ENCODE measurements around the gene PHLDB3. TPM values are rescaled to one million over a fixed set of nuclear protein-coding genes. Genes with fewer than 3 reads are reported as not detected.

PHLDB3 gene
- polyA plus RNA-seq, 1 of the 3 experiments (the other 2 are of a cell fraction) = 15.6 TPM

DNA sequence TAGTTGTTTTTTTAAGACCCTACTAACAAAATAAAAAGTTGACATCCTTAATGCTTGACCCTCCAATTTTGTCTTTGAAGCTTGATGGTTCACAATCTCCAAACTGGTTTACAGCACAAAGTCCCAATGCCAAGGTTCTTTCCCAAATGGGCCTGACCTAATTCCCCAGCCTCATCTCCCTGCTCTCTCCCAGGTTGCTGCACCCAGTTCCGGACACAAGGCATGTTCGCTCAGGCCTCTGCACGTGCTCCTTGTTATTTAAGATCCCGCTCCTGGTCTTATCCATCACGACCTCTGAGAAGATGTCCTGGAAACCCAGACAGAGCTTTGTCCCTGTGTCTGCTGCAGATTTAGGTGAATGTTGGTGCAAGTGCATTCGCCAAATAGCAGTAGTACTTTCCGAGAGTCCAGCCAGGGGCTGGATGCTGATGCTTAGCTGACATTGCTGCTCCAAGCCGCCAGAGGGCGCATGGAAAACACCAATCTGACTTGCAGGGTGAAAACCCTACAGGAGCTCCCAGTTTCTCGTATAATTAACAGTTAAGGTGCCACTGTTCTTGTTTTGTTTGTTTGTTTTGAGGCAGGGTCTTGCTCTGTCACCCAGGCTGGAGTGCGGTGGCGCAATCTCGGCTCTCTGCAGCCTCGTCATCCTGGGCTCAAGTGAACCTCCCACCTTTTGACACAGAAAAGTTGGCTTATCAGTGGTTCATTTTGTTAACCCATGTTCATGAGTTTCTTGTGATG is 57.6 kb downstream of the PHLDB3 start:
- Histone ChIP-seq H3K4me3 (ENCODE audit: low read depth in 2 of 2, low read length in 1 of 2) (peak overlapping the region in 1 of 2 experiments; percentile 24; a peak in 1 of 4 replicates), H3K9me3 (no peaks in the 10 kb centered on the region), H3K4me2 (no peak overlapping the region), H4K20me1 (ENCODE audit: insufficient read depth) (no peaks in the 10 kb centered on the region), H3K27me3 (ENCODE audit: insufficient read depth) (peaks cover 12% of the 10 kb centered on the region; the same call in 1 of the 2 replicates), H3K79me2 (ENCODE audit: insufficient read depth) (no peaks in the 10 kb centered on the region), H3F3A (replicated peaks; ENCODE audit: insufficient read depth) (no peaks in the 10 kb centered on the region), H3K9me2 (no peaks in the 10 kb centered on the region), H3K36me3 (replicated peaks in 1 of 2; ENCODE audit: control insufficient read depth in 1 of 2, insufficient read depth in 2 of 2, low read length in 1 of 2) (no peaks in the 10 kb centered on the region), H3K9ac (no peak overlapping the region), H3K4me1 (ENCODE audit: control insufficient read depth in 1 of 2, insufficient read depth in 2 of 2, low read depth in 1 of 2, low read length in 1 of 2) (no peaks in the 10 kb centered on the region), H3K27ac (ENCODE audit: low read depth in 2 of 2, low read length in 1 of 2) (no peak overlapping the region), H2AFZ (ENCODE audit: low read depth) (no peak overlapping the region)
- ChIA-PET POLR2A (no interaction called here), CTCF (interaction anchor here (0.5 to 19.6 kb wide), 40 partner anchors 8 to 206 kb away, joined by 3 to 632 read pairs (median 6); partner anchors contain the start of genes ETHE1, LYPD3, PHLDB3 and ZNF575)
- whole genome bisulfite sequencing (ENCODE audit: low lambda C conversion rate) = 23% methylated on average over 14 of the region's 14 CpGs
- TF ChIP-seq, protein P1, sequence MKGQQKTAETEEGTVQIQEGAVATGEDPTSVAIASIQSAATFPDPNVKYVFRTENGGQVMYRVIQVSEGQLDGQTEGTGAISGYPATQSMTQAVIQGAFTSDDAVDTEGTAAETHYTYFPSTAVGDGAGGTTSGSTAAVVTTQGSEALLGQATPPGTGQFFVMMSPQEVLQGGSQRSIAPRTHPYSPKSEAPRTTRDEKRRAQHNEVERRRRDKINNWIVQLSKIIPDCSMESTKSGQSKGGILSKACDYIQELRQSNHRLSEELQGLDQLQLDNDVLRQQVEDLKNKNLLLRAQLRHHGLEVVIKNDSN (IDR thresholded peaks at IDR 0.05; ENCODE audit: borderline replicate concordance, low read depth) = no peak
- TF ChIP-seq RAD21 (IDR thresholded peaks at IDR 0.05; ENCODE audit: low read length) = peak; percentile 94
- TF ChIP-seq SMC3 (IDR thresholded peaks at IDR 0.05; ENCODE audit: low read depth, low read length) = peak; percentile 98
- no peak for TF ChIP-seq REST (IDR thresholded peaks at IDR 0.05; ENCODE audit: low read depth, low read length)
- peak; percentile 93 for TF ChIP-seq CTCF (IDR thresholded peaks at IDR 0.05)
- TF ChIP-seq SIN3A (IDR thresholded peaks at IDR 0.05; ENCODE audit: borderline replicate concordance, low read depth, low read length) = no peak
- TF ChIP-seq TAF1 (IDR thresholded peaks at IDR 0.05; ENCODE audit: borderline replicate concordance, low read depth, low read length) = no peak
- DNase-seq = peak; percentile 82

DNA sequence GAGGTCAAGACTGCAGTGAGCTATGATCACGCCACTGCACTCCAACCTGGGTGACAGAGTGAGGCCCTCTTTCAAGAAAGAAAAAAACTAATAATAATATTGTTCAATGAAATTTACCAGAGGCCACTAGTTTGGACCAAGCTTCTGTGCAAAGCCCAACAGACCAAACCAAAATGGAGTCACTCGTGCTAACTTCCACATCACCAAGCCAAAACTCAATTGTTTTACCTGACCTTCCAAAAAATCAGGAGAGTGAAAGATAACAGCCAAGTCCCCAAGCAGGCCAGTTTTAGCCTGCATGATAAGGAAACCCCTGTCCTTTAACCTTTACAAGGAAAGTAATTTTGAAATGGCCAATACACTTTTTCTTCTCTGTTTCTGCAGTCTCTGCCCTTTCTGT is 59.1 kb downstream of the PHLDB3 start:
- no peak overlapping the region for H2AFZ ChIP-seq (ENCODE audit: low read depth)
- TF ChIP-seq JUND (IDR thresholded peaks at IDR 0.05) (no peak), SMC3 (IDR thresholded peaks at IDR 0.05; ENCODE audit: low read depth, low read length) (no peak), FOXM1 (IDR thresholded peaks at IDR 0.05; ENCODE audit: low read depth) (no peak), FOSL2 (IDR thresholded peaks at IDR 0.05; ENCODE audit: borderline replicate concordance, low read depth) (no peak), NFIC (IDR thresholded peaks at IDR 0.05; ENCODE audit: borderline replicate concordance) (no peak), RCOR1 (IDR thresholded peaks at IDR 0.05; ENCODE audit: low read length) (no peak), NRF1 (IDR thresholded peaks at IDR 0.05; ENCODE audit: low read depth, low read length) (no peak), ZBTB33 (IDR thresholded peaks at IDR 0.05; ENCODE audit: borderline replicate concordance, low read depth) (no peak), SIN3A (IDR thresholded peaks at IDR 0.05; ENCODE audit: borderline replicate concordance, low read depth, low read length) (no peak), TEAD4 (IDR thresholded peaks at IDR 0.05; ENCODE audit: borderline replicate concordance, insufficient read depth) (no peak), FOXJ3 (CRISPR knock-in tag; IDR thresholded peaks at IDR 0.05) (no peak), TAF1 (IDR thresholded peaks at IDR 0.05; ENCODE audit: borderline replicate concordance, low read depth, low read length) (no peak)
- TF ChIP-seq, protein P1 (IDR thresholded peaks at IDR 0.05; ENCODE audit: borderline replicate concordance, low read depth) = no peak

More for the DNA sequence above, 59.1 kb downstream of the PHLDB3 start:
- H3K4me3 ChIP-seq (ENCODE audit: low read depth in 2 of 2, low read length in 1 of 2) = no peak overlapping the region
- H3K4me1 ChIP-seq (ENCODE audit: control insufficient read depth in 1 of 2, insufficient read depth in 2 of 2, low read depth in 1 of 2, low read length in 1 of 2) = no peaks in the 10 kb centered on the region
- H3K36me3 ChIP-seq (replicated peaks in 1 of 2; ENCODE audit: control insufficient read depth in 1 of 2, insufficient read depth in 2 of 2, low read length in 1 of 2) = no peaks in the 10 kb centered on the region
- H3K27me3 ChIP-seq (ENCODE audit: insufficient read depth) = peaks cover 12% of the 10 kb centered on the region; the same call in 1 of the 2 replicates
- H3K27ac ChIP-seq (ENCODE audit: low read depth in 2 of 2, low read length in 1 of 2) = no peak overlapping the region
- no peaks in the 10 kb centered on the region for H3K79me2 ChIP-seq (ENCODE audit: insufficient read depth)
- no peaks in the 10 kb centered on the region for H4K20me1 ChIP-seq (ENCODE audit: insufficient read depth)
- H3K9me3 ChIP-seq = no peaks in the 10 kb centered on the region
- H3K4me2 ChIP-seq = no peak overlapping the region
- DNase-seq = no peak
- no peaks in the 10 kb centered on the region for H3K9me2 ChIP-seq
- 61% methylated on average over 2 of the region's 2 CpGs for WGBS (ENCODE audit: low lambda C conversion rate)
- H3K9ac ChIP-seq = no peak overlapping the region
- ChIA-PET POLR2A (no interaction called here), CTCF (interaction anchor here (1.4 to 19.6 kb wide), 3 partner anchors 13 to 109 kb away, joined by 3 to 632 read pairs (median 7); partner anchors contain the start of genes ETHE1 and ZNF575)
- no peaks in the 10 kb centered on the region for H3F3A ChIP-seq (replicated peaks; ENCODE audit: insufficient read depth)

Data from SK-N-SH (cell line).